ENCODE results near the gene SMCO2.

DNA sequence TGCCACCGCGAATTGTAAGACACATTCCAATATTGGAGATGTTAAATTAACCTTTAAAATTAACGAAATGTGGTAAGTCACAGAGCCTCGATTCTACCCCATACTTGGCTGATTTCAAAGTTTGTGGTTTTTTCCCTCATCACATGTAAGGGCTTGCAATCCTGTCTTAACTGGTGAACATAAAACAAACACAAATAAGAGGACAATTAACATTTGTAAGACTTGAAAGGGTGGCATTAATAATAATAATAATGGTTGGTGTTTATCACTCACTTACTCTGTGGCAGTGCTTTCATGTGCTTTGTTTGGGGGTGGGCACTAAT is 104.1 kb downstream of the SMCO2 start:
- no peak for TF ChIP-seq KLF1 (tag; IDR thresholded peaks at IDR 0.05)
- no peak for TF ChIP-seq FOXP1 (CRISPR knock-in tag; IDR thresholded peaks at IDR 0.05)
- TF ChIP-seq EZH2 (IDR thresholded peaks at IDR 0.05; ENCODE audit: borderline replicate concordance, low read depth, low read length): no peak
- TF ChIP-seq, protein P1, sequence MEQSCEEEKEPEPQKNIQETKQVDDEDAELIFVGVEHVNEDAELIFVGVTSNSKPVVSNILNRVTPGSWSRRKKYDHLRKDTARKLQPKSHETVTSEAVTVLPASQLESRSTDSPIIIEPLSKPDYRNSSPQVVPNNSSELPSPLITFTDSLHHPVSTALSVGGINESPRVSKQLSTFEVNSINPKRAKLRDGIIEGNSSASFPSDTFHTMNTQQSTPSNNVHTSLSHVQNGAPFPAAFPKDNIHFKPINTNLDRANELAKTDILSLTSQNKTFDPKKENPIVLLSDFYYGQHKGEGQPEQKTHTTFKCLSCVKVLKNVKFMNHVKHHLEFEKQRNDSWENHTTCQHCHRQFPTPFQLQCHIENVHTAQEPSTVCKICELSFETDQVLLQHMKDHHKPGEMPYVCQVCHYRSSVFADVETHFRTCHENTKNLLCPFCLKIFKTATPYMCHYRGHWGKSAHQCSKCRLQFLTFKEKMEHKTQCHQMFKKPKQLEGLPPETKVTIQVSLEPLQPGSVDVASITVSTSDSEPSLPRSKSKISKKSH (CRISPR knock-in tag; IDR thresholded peaks at IDR 0.05): no peak
- no peak for TF ChIP-seq SRSF9 (IDR thresholded peaks at IDR 0.05; ENCODE audit: borderline replicate concordance, low read depth, low read length)

Measured in K562 (cell line).